Right renal cortex interstitium (tissue), 3 donors: Measurements from ENCODE around the gene EBF4. TPM values are rescaled to one million over a fixed set of nuclear protein-coding genes. Genes with fewer than 3 reads are reported as not detected.

Experiments used
- DNase-seq, 3 donors: peaks; one replicate each; pipeline ENCODE4 v3.0.0-alpha.2; 2013; ENCODE audit warnings: low read depth in 3 of 3, low spot score in 2 of 3
- polyA plus RNA-seq, 3 donors: library from polyadenylated mRNA; unstranded; fragments of 120-200 nt; gene quantifications; one replicate each; pipeline ENCODE4 v1.2.1, GENCODE V29; 2013; ENCODE audit not compliant: insufficient read length in 3 of 3

The EBF4 gene
- polyA plus RNA-seq, 3 donors = 22.8 to 27.1 (median 25.7) TPM

GRCh38 chr20:2783908-2784566, 91.5 kb downstream of the EBF4 start:
- no peak for DNase-seq

- DNase-seq = no peak
Observed at GRCh38 chr20:2793471-2793870, 100.9 kb downstream of the EBF4 start.

GRCh38 chr20:2794202-2794748, 101.7 kb downstream of the EBF4 start:
- DNase-seq = no peak

- DNase-seq = no peak
Observed at GRCh38 chr20:2794866-2795447, 102.4 kb downstream of the EBF4 start.

- no peak for DNase-seq
Observed at GRCh38 chr20:2795451-2795850, 102.9 kb downstream of the EBF4 start.

- DNase-seq = no peak
Observed at GRCh38 chr20:2796011-2796660, 103.6 kb downstream of the EBF4 start.

GRCh38 chr20:2797136-2797983, 104.8 kb downstream of the EBF4 start:
- DNase-seq = no peak

GRCh38 chr20:2798095-2798805, 105.7 kb downstream of the EBF4 start:
- no peak for DNase-seq

- DNase-seq = no peak
Observed at GRCh38 chr20:2798814-2799213, 106.2 kb downstream of the EBF4 start.

GRCh38 chr20:2799271-2799670, 106.7 kb downstream of the EBF4 start:
- no peak for DNase-seq

GRCh38 chr20:2799688-2800520, 107.3 kb downstream of the EBF4 start:
- DNase-seq = no peak

- no peak for DNase-seq
Observed at GRCh38 chr20:2800521-2801285, 108.1 kb downstream of the EBF4 start, which contains the start of gene CPXM1. Gene CPXM1 (minus strand): TSS chr20:2800627. CDS start chr20:2800572, 55 bp downstream.

GRCh38 chr20:2801286-2801728, 108.7 kb downstream of the EBF4 start:
- no peak for DNase-seq

- DNase-seq = no peak
Observed at GRCh38 chr20:2804041-2804828, 111.7 kb downstream of the EBF4 start.

- DNase-seq = no peak
Observed at GRCh38 chr20:2804852-2805688, 112.5 kb downstream of the EBF4 start.

GRCh38 chr20:2805689-2806350, 113.2 kb downstream of the EBF4 start:
- DNase-seq = no peak
